H1 (cell line): Measurements from ENCODE around the gene ENTPD5. TPM values are rescaled to one million over a fixed set of nuclear protein-coding genes. Genes with fewer than 3 reads are reported as not detected.

Experiments used
- CTCF ChIA-PET: fragments of 300-600 bp; sonication (Branson Sonifier 250); formaldehyde crosslinking; loops from one replicate; lab custom pipeline; 2021; ENCODE audit not compliant: partially characterized antibody; lab: Charles Lee
- POLR2A ChIA-PET: fragments of 300-600 bp; sonication (Branson Sonifier 250); formaldehyde crosslinking; loops from one replicate; lab custom pipeline; 2021; ENCODE audit warnings: inconsistent platforms; ENCODE audit not compliant: partially characterized antibody; lab: Charles Lee
- DNase-seq, 2 experiments: peaks; one replicate each; pipeline versions ENCODE4 v3.0.0 to v3.0.0-alpha.2; 2010 to 2022; ENCODE audit warnings: low spot score in 2 of 2, low read depth in 1 of 2, mixed read lengths in 1 of 2
- FAIRE-seq: peaks from 2 replicates; lab custom pipeline; 2011; peaks lifted over from hg19 to GRCh38; lab: Jason Lieb, UNC
- H2AFZ ChIP-seq: 2 replicates; pipeline ENCODE4 v1.8.1; 2012; ENCODE audit warnings: low read length, inconsistent platforms
- H2AK5ac ChIP-seq: 2 replicates; pipeline ENCODE4 v1.6.1; 2013; ENCODE audit warnings: low read depth, low read length
- H2BK120ac ChIP-seq: replicated peaks from 2 replicates; pipeline ENCODE3; 2013; ENCODE audit warnings: low read depth, low read length, inconsistent platforms
- H2BK12ac ChIP-seq: 2 replicates; pipeline ENCODE4 v1.6.1; 2013; ENCODE audit warnings: low read depth, low read length
- H2BK15ac ChIP-seq: 2 replicates; pipeline ENCODE4 v1.6.1; 2013; ENCODE audit warnings: low read length
- H2BK20ac ChIP-seq: 2 replicates; pipeline ENCODE4 v1.6.1; 2013; ENCODE audit warnings: low read length
- H2BK5ac ChIP-seq: 2 replicates; pipeline ENCODE4 v1.6.1; 2013; ENCODE audit warnings: low read depth, low read length
- H3K14ac ChIP-seq: 2 replicates; pipeline ENCODE4 v1.6.1; 2013; ENCODE audit warnings: inconsistent platforms; ENCODE audit not compliant: insufficient read length
- H3K18ac ChIP-seq: 2 replicates; pipeline ENCODE4 v1.6.1; 2013; ENCODE audit warnings: low read length; ENCODE audit errors: extremely low read depth
- H3K23ac ChIP-seq: 2 replicates; pipeline ENCODE4 v1.6.1; 2013; ENCODE audit warnings: inconsistent platforms; ENCODE audit not compliant: insufficient read length
- H3K23me2 ChIP-seq: 2 replicates; pipeline ENCODE4 v1.6.1; 2013; ENCODE audit warnings: low read depth, low read length
- H3K27ac ChIP-seq: 2 replicates; pipeline ENCODE4 v1.6.1; 2011; ENCODE audit warnings: low read depth, low read length, inconsistent platforms
- H3K27me3 ChIP-seq, 4 experiments: replicated peaks in 1 of 4; 1 replicate in 1 of 4; 2 replicates in 3 of 4; pipeline versions ENCODE4 v1.6.1 to v1.8.1; 2011 to 2013; ENCODE audit warnings: low read length in 3 of 4, mild to moderate bottlenecking in 3 of 4, inconsistent platforms in 2 of 4, mixed read lengths in 2 of 4, moderate library complexity in 1 of 4; ENCODE audit not compliant: control insufficient read depth in 3 of 4, insufficient read depth in 3 of 4; ENCODE audit errors: extremely low read depth in 1 of 4
- H3K36me3 ChIP-seq, 4 experiments: 2 replicates each; pipeline versions ENCODE4 v1.6.1 to v1.8.1; 2011 to 2013; ENCODE audit warnings: mild to moderate bottlenecking in 4 of 4, low read length in 3 of 4, moderate library complexity in 2 of 4, control low read depth in 1 of 4, inconsistent platforms in 1 of 4; ENCODE audit not compliant: insufficient read depth in 4 of 4, control insufficient read depth in 2 of 4
- H3K4ac ChIP-seq: replicated peaks from 2 replicates; pipeline ENCODE3; 2013; ENCODE audit warnings: low read length, low read depth, mixed read lengths, inconsistent platforms; ENCODE audit not compliant: insufficient read length
- H3K4me1 ChIP-seq, 4 experiments: replicated peaks in 1 of 4; 1 replicate in 1 of 4; 2 replicates in 3 of 4; pipeline versions ENCODE4 v1.6.1 to v1.8.1; 2011 to 2013; ENCODE audit warnings: low read length in 3 of 4, inconsistent platforms in 2 of 4, mixed read lengths in 1 of 4; ENCODE audit not compliant: insufficient read depth in 4 of 4, control insufficient read depth in 3 of 4
- H3K4me2 ChIP-seq, 2 experiments: 2 replicates each; pipeline versions ENCODE4 v1.6.1 to v1.8.1; 2011 to 2013; ENCODE audit warnings: low read depth in 2 of 2, low read length in 2 of 2, control low read depth in 1 of 2, inconsistent platforms in 1 of 2, mild to moderate bottlenecking in 1 of 2; ENCODE audit not compliant: insufficient read depth in 1 of 2
- H3K4me3 ChIP-seq, 4 experiments: fragments of 200-600, 300-600 bp in 1 of 4; sonication (generic), shearing (Covaris generic), sonication (Bioruptor Twin) in 1 of 4; 2 replicates each; pipeline versions ENCODE4 v1.5.1 to v1.8.1; 2011 to 2016; ENCODE audit warnings: low read length in 4 of 4, low read depth in 3 of 4, control low read depth in 2 of 4, inconsistent platforms in 2 of 4, mild to moderate bottlenecking in 2 of 4, mixed read lengths in 1 of 4, moderate library complexity in 1 of 4; ENCODE audit not compliant: insufficient read depth in 2 of 4; ENCODE audit errors: extremely low read depth in 1 of 4
- H3K56ac ChIP-seq: replicated peaks from 2 replicates; pipeline ENCODE3; 2013; ENCODE audit warnings: low read depth, mild to moderate bottlenecking, mixed read lengths, low read length, inconsistent platforms; ENCODE audit not compliant: insufficient read length
- H3K79me1 ChIP-seq: 2 replicates; pipeline ENCODE4 v1.6.1; 2013; ENCODE audit warnings: low read depth, low read length, control low read depth
- H3K79me2 ChIP-seq, 2 experiments: 2 replicates each; pipeline versions ENCODE4 v1.6.1 to v1.8.1; 2012 to 2013; ENCODE audit warnings: low read length in 2 of 2, mild to moderate bottlenecking in 2 of 2, inconsistent platforms in 1 of 2; ENCODE audit not compliant: insufficient read depth in 2 of 2, control insufficient read depth in 1 of 2
- H3K9ac ChIP-seq, 4 experiments: replicated peaks in 1 of 4; 1 replicate in 1 of 4; 2 replicates in 3 of 4; pipeline versions ENCODE4 v1.6.1 to v1.8.1; 2011 to 2013; ENCODE audit warnings: low read depth in 3 of 4, low read length in 3 of 4, control low read depth in 2 of 4, mild to moderate bottlenecking in 2 of 4, moderate library complexity in 2 of 4, inconsistent platforms in 1 of 4; ENCODE audit errors: extremely low read depth in 1 of 4
- H3K9me3 ChIP-seq, 2 experiments: 2 replicates each; pipeline versions ENCODE4 v1.6.1 to v1.8.1; 2012 to 2013; ENCODE audit warnings: mild to moderate bottlenecking in 2 of 2, moderate library complexity in 2 of 2, control low read depth in 1 of 2, inconsistent platforms in 1 of 2, low read depth in 1 of 2, low read length in 1 of 2, mixed read lengths in 1 of 2; ENCODE audit not compliant: insufficient read depth in 2 of 2
- H4K20me1 ChIP-seq, 2 experiments: replicated peaks in 1 of 2; 2 replicates each; pipeline versions ENCODE3 to v1.8.1; 2011 to 2013; ENCODE audit warnings: inconsistent platforms in 2 of 2, low read length in 2 of 2, mild to moderate bottlenecking in 1 of 2; ENCODE audit not compliant: insufficient read depth in 2 of 2, control insufficient read depth in 1 of 2
- H4K5ac ChIP-seq: 2 replicates; pipeline ENCODE4 v1.6.1; 2013; ENCODE audit warnings: low read length, low read depth, mixed read lengths, inconsistent platforms; ENCODE audit not compliant: insufficient read length
- H4K8ac ChIP-seq: 2 replicates; pipeline ENCODE4 v1.8.0; 2013; ENCODE audit warnings: mild to moderate bottlenecking, moderate library complexity, low read length, inconsistent platforms; ENCODE audit not compliant: insufficient read depth; ENCODE audit errors: extremely low read depth
- H4K91ac ChIP-seq: replicated peaks from 2 replicates; pipeline ENCODE3; 2013; ENCODE audit warnings: low read length, mixed read lengths, inconsistent platforms; ENCODE audit not compliant: insufficient read length
- BCL11A ChIP-seq, 2 experiments: IDR thresholded peaks; one replicate each; pipeline ENCODE4 v1.6.1; 2011; ENCODE audit warnings: low read depth in 2 of 2, low read length in 2 of 2, mild to moderate bottlenecking in 2 of 2
- GABPA ChIP-seq: IDR thresholded peaks from 2 replicates; pipeline ENCODE4 v1.6.1; 2011; ENCODE audit warnings: mild to moderate bottlenecking, low read length, moderate library complexity, borderline replicate concordance; ENCODE audit not compliant: insufficient read depth
- MAFK ChIP-seq: IDR thresholded peaks from 2 replicates; pipeline ENCODE4 v1.6.1; 2012; ENCODE audit warnings: low read depth, mild to moderate bottlenecking, improper control_type of control experiment, low read length
- RXRA ChIP-seq: IDR thresholded peaks from 2 replicates; pipeline ENCODE4 v1.6.1; 2011; ENCODE audit warnings: low read depth, mild to moderate bottlenecking, low read length, moderate library complexity; ENCODE audit not compliant: insufficient read depth
- SIRT6 ChIP-seq: IDR thresholded peaks from one replicate; pipeline ENCODE4 v1.7.1; 2012; ENCODE audit warnings: low read length, inconsistent platforms
- SIX5 ChIP-seq: IDR thresholded peaks from 2 replicates; pipeline ENCODE4 v1.6.1; 2011; ENCODE audit warnings: mild to moderate bottlenecking, low read depth, low read length
- SP4 ChIP-seq: IDR thresholded peaks from 2 replicates; pipeline ENCODE4 v1.6.1; 2012; ENCODE audit warnings: low read length, inconsistent platforms
- YY1 ChIP-seq: IDR thresholded peaks from 2 replicates; pipeline ENCODE4 v1.6.1; 2011; ENCODE audit warnings: low read depth, mild to moderate bottlenecking, low read length
- WGBS, 2 experiments: shearing (Covaris generic) in 1 of 2; methylation state at CpG; one replicate each; pipeline versions ENCODE4 v1.1.6 to v1.1.7; 2013 to 2015; ENCODE audit warnings: low lambda C conversion rate in 2 of 2, mixed read lengths in 2 of 2, inconsistent platforms in 1 of 2, low coverage in 1 of 2, missing lambda C conversion rate in 1 of 2; ENCODE audit not compliant: insufficient replicate concordance in 2 of 2, insufficient coverage in 1 of 2, insufficient read length in 1 of 2; ENCODE audit errors: extremely low coverage in 1 of 2, missing lambda C conversion rate in 1 of 2; 5-methylcytosine and 5-hydroxymethylcytosine counted together
- polyA plus RNA-seq, 7 experiments: library from polyadenylated mRNA; depleted of rRNA in 3 of 7; stranded (reverse) in 5 of 7; unstranded in 2 of 7; fragments of >200 nt in 5 of 7; fragments of 200-250 nt in 2 of 7; gene quantifications; 1 replicate in 5 of 7; 2 replicates in 1 of 7; 4 replicates in 1 of 7; pipeline versions ENCODE4 v1.2.1 to v1.2.3, GENCODE V29; 2011 to 2013; ENCODE audit warnings: missing spikeins in 2 of 7, mixed read lengths in 2 of 7
- total RNA-seq: library from RNA; stranded (reverse); fragmentation: NEBNext Ultra II Directional; extraction: Animal tissue kit (Norgen Biotek cat#: 25700); gene quantifications from 2 replicates; pipeline ENCODE4 v1.2.1, GENCODE V29; 2021
- TF ChIP-seq, protein P1 (sequence below): IDR thresholded peaks from 2 replicates; pipeline ENCODE4 v1.6.1; 2012; ENCODE audit warnings: inconsistent platforms
- TF ChIP-seq, protein P2 (sequence below): IDR thresholded peaks from 2 replicates; pipeline ENCODE4 v1.6.1; 2012; ENCODE audit warnings: low read length, inconsistent platforms

The ENTPD5 gene
- total and polyA plus RNA-seq, 2 of the 8 experiments (the other 6 are each of a cell fraction or from before 2014, with no cell fraction given) = 5.0 to 6.5 TPM

DNA sequence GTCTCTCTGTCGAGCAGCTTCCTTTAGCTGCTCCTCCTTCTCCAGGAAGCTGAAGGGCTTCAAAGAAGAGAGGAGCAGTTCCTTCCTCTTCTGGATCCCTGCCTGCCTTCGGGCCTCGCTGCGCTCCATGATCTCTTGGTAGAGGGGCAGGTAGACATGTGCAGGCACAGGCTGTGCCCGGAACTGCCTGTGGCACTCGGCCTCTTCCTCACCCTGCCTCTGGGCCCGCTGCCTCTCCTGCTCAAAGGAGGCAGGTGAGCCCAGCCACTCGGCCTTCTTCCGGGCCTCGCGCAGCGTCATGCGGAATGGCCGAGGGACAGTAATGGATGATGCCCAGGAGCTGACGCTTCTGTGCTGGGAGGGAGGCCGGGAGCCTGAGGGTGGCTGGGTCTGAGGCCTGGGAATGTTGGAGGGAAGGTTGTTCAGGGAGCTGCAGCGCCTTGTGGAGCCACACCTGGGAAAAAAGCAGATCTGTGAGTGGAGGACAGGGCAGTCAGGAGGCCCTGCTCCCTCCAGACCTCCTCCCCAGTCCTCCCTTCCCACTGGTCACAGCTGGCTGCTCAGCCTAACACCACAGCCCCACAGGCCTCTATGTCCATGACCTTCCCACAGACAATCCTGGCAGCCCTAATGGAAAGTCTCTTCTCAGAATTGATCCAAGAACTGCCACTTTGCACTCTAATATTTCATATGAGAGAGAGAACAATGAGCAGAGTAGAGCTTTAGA lies 74.5 kb downstream of the ENTPD5 start:
- Histone ChIP-seq H3K56ac (no peak overlapping the region), H3K23ac (no peak overlapping the region), H3K9me3 (no peaks in the 10 kb centered on the region), H3K4me1 (no peaks in the 10 kb centered on the region), H2AK5ac (no peak overlapping the region), H2BK15ac (no peak overlapping the region), H4K91ac (no peak overlapping the region), H2BK12ac (no peak overlapping the region), H2BK20ac (no peak overlapping the region), H3K14ac (no peak overlapping the region), H3K4me3 (no peak overlapping the region), H2AFZ (no peak overlapping the region), H3K36me3 (no peaks in the 10 kb centered on the region), H4K8ac (peak overlapping the region; percentile 57; the same call in 1 of the 2 replicates), H2BK120ac (no peak overlapping the region), H3K4me2 (no peak overlapping the region), H3K4ac (no peak overlapping the region), H3K18ac (no peak overlapping the region), H3K23me2 (no peaks in the 10 kb centered on the region), H3K27ac (no peak overlapping the region), H3K27me3 (no peaks in the 10 kb centered on the region), H3K79me1 (no peaks in the 10 kb centered on the region), H2BK5ac (no peak overlapping the region), H4K20me1 (no peaks in the 10 kb centered on the region), H4K5ac (no peak overlapping the region), H3K9ac (no peak overlapping the region), H3K79me2 (no peaks in the 10 kb centered on the region)
- DNase-seq (no peak), FAIRE-seq (no peak)
- POLR2A ChIA-PET = no interaction called here
- CTCF ChIA-PET = interaction anchor here (0.6 to 2.3 kb wide), 3 partner anchors 9 to 153 kb away, joined by 3 to 12 read pairs (median 4); no protein-coding TSS in a partner anchor
- 94% methylated on average over 16 of the region's 17 CpGs; no CpG with 5 or more reads in 1 of the 2 experiments for WGBS, 2 experiments
- TF ChIP-seq SIRT6 (no peak), GABPA (no peak), BCL11A (IDR thresholded peaks at IDR 0.05; ENCODE audit: low read depth in 2 of 2, low read length in 2 of 2) (no peak), YY1 (no peak), MAFK (no peak), RXRA (no peak), SP4 (no peak), SIX5 (no peak)
- TF ChIP-seq, protein P1, sequence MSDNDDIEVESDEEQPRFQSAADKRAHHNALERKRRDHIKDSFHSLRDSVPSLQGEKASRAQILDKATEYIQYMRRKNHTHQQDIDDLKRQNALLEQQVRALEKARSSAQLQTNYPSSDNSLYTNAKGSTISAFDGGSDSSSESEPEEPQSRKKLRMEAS = no peak
- TF ChIP-seq, protein P2, sequence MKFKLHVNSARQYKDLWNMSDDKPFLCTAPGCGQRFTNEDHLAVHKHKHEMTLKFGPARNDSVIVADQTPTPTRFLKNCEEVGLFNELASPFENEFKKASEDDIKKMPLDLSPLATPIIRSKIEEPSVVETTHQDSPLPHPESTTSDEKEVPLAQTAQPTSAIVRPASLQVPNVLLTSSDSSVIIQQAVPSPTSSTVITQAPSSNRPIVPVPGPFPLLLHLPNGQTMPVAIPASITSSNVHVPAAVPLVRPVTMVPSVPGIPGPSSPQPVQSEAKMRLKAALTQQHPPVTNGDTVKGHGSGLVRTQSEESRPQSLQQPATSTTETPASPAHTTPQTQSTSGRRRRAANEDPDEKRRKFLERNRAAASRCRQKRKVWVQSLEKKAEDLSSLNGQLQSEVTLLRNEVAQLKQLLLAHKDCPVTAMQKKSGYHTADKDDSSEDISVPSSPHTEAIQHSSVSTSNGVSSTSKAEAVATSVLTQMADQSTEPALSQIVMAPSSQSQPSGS = no peak
